Measurements from ENCODE around the gene CA11. TPM values are rescaled to one million over a fixed set of nuclear protein-coding genes. Genes with fewer than 3 reads are reported as not detected.
A peak's percentile ranks its signal among the peaks of the same experiment; 100 is the strongest.

CA11 gene
- total RNA-seq, 1 donor from 2014 or later: 9.5 TPM

- POLR2A ChIA-PET: interaction anchor here (0.7 to 1.0 kb wide), 2 partner anchors 237 to 1076 kb away, joined by 4 to 7 read pairs; partner anchors contain the start of genes SYNGR4 and TMEM143
- H3K4me1 Mint-ChIP-seq: no peaks in the 10 kb centered on the region
Measured at GRCh38 chr19:48600679-48601417, 45.1 kb downstream of the CA11 start.

DNA sequence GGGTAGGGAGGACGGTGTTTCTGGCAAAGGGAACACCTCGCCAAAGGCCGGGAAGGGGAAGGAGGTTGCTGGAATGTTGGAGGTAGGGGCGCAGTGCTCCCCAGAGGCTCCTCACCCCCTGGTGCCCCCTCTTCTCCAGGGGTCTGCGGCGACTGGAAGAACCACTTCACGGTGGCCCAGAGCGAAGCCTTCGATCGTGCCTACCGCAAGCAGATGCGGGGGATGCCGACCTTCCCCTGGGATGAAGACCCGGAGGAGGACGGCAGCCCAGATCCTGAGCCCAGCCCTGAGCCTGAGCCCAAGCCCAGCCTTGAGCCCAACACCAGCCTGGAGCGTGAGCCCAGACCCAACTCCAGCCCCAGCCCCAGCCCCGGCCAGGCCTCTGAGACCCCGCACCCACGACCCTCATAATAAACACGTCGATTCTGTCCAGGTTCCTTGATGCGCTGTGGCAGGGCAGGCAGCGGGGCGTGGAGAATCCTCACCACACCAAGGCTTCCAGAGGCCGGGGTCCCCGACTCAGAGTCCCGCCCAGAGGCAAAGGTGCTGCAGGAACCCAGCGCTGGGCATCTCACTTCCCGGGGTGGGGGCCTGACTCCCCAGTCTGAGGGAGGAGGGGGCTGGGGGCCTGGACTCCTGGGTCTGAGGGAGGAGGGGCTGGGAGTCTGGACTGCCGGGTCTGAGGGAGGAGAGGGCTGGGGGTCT, 46.8 kb downstream of the CA11 start:
- no peaks in the 10 kb centered on the region for H3K27me3 Mint-ChIP-seq
- no peaks in the 10 kb centered on the region for H3K9me3 Mint-ChIP-seq
- no peak for DNase-seq
- no peak for TF ChIP-seq CTCF (IDR thresholded peaks at IDR 0.05)
- intact Hi-C loops (cut with micrococcal nuclease): no loop called here
- ChIA-PET CTCF (no interaction called here), POLR2A (interaction anchor here (0.6 kb wide), 1 partner anchor 131 kb away, joined by 3 read pairs; no protein-coding TSS in a partner anchor)
- H3K36me3 Mint-ChIP-seq (ENCODE audit: low read depth): no peaks in the 10 kb centered on the region
- no peak overlapping the region for H3K4me3 Mint-ChIP-seq
- no peaks in the 10 kb centered on the region for H3K4me1 Mint-ChIP-seq
- H3K27ac Mint-ChIP-seq: no peak overlapping the region
- ATAC-seq (ENCODE audit: low read depth): no peak

More at GRCh38 chr19:48600679-48601417, 45.1 kb downstream of the CA11 start:
- intact Hi-C loops (cut with micrococcal nuclease): no loop called here
- Mint-ChIP-seq H3K27me3 (no peaks in the 10 kb centered on the region), H3K4me3 (no peak overlapping the region), H3K9me3 (no peaks in the 10 kb centered on the region), H3K36me3 (ENCODE audit: low read depth) (no peaks in the 10 kb centered on the region), H3K27ac (no peak overlapping the region)
- DNase-seq: no peak
- CTCF ChIA-PET: no interaction called here
- no peak for TF ChIP-seq CTCF (IDR thresholded peaks at IDR 0.05)
- ATAC-seq (ENCODE audit: low read depth): no peak

DNA sequence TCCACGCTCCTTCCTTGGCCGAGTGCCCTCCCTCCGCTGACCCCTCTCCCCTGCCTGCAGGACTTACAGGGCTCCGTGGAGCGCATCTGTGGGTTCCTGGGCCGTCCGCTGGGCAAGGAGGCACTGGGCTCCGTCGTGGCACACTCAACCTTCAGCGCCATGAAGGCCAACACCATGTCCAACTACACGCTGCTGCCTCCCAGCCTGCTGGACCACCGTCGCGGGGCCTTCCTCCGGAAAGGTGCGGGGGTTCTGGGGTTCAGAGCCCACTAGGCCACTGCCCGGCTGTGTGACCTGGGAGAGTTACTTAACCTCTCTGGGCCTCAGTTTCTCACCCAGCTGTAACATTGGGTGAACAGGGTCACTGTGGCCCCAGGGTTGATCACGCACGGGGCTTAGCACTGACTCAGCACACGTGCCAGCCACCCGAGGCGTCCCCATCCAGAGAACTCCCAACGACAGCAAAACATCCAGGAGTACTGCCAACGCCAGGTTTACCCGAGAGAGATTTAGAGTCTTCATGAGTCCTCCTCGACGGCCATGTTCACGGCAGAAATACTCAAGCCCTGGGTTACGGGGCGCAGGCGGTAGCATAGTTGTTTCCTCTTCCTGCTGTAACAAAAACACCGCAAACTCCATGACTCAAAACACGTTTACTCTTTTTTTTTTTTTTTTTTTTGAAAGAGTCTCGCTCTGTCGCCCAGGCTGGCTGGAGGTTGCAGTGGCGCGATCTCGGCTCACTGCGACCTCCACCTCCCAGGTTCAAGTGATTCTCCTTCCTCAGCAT, 49.1 kb downstream of the CA11 start:
- TF ChIP-seq CTCF (IDR thresholded peaks at IDR 0.05): no peak
- H3K4me1 Mint-ChIP-seq: no peaks in the 10 kb centered on the region
- DNase-seq (no peak), ATAC-seq (ENCODE audit: low read depth) (peak; percentile 73)
- no peaks in the 10 kb centered on the region for H3K36me3 Mint-ChIP-seq (ENCODE audit: low read depth)
- no peak overlapping the region for H3K27ac Mint-ChIP-seq
- intact Hi-C loops (cut with micrococcal nuclease): no loop called here
- ChIA-PET CTCF (no interaction called here), POLR2A (interaction anchor here (0.7 kb wide), 1 partner anchor 11 kb away, joined by 7 read pairs; no protein-coding TSS in a partner anchor)
- H3K27me3 Mint-ChIP-seq: no peaks in the 10 kb centered on the region
- H3K4me3 Mint-ChIP-seq: peak overlapping the region; percentile 28
- H3K9me3 Mint-ChIP-seq: no peaks in the 10 kb centered on the region

DNA sequence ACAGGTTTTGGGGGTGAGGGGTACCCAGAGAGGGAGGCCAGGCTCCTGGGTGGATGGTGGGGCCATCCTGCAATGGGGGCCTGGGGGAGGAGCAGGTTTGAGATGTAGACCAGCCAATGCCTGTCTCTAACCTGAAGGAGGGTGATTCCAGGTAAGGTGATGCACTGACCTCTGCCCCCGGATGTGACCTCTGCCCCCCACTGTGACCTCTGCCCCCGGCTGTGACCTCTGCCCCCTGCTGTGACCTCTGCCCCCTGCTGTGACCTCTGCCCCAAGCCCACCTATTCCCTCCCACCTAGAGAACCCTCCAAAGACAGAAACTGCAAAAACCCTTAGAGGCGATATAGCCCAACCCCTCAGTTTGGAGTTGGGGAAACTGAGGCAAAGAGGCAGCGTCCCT, 49.8 kb downstream of the CA11 start:
- Mint-ChIP-seq H3K4me1 (no peaks in the 10 kb centered on the region), H3K36me3 (ENCODE audit: low read depth) (no peaks in the 10 kb centered on the region), H3K4me3 (no peak overlapping the region), H3K9me3 (no peaks in the 10 kb centered on the region), H3K27ac (no peak overlapping the region), H3K27me3 (no peaks in the 10 kb centered on the region)
- no peak for DNase-seq
- intact Hi-C loops (cut with micrococcal nuclease): no loop called here
- ATAC-seq (ENCODE audit: low read depth): no peak
- no peak for TF ChIP-seq CTCF (IDR thresholded peaks at IDR 0.05)
- CTCF ChIA-PET: no interaction called here
- POLR2A ChIA-PET: no interaction called here

GRCh38 chr19:48595833-48596232, 50.2 kb downstream of the CA11 start:
- ChIA-PET POLR2A (interaction anchor here (0.6 kb wide), 1 partner anchor 332 kb away, joined by 5 read pairs; no protein-coding TSS in a partner anchor), CTCF (no interaction called here)
- DNase-seq: no peak
- Mint-ChIP-seq H3K9me3 (no peaks in the 10 kb centered on the region), H3K4me1 (no peaks in the 10 kb centered on the region), H3K36me3 (ENCODE audit: low read depth) (no peaks in the 10 kb centered on the region), H3K27me3 (no peaks in the 10 kb centered on the region), H3K4me3 (no peak overlapping the region), H3K27ac (no peak overlapping the region)
- TF ChIP-seq CTCF (IDR thresholded peaks at IDR 0.05): no peak
- no peak for ATAC-seq (ENCODE audit: low read depth)
- intact Hi-C loops (cut with micrococcal nuclease): no loop called here

Measured in activated B cell treated with CpG ODN at 0.5 μM for 24 hours (primary cell).